Activated gamma-delta T cell treated with Interleukin-2 at 50 U/mL for 16 hours (primary cell): Measurements from ENCODE around the gene AGO3.

Experiments
- DNase-seq: peaks from one replicate; pipeline ENCODE4 v3.0.0-alpha.2; 2020

Gene AGO3

DNA sequence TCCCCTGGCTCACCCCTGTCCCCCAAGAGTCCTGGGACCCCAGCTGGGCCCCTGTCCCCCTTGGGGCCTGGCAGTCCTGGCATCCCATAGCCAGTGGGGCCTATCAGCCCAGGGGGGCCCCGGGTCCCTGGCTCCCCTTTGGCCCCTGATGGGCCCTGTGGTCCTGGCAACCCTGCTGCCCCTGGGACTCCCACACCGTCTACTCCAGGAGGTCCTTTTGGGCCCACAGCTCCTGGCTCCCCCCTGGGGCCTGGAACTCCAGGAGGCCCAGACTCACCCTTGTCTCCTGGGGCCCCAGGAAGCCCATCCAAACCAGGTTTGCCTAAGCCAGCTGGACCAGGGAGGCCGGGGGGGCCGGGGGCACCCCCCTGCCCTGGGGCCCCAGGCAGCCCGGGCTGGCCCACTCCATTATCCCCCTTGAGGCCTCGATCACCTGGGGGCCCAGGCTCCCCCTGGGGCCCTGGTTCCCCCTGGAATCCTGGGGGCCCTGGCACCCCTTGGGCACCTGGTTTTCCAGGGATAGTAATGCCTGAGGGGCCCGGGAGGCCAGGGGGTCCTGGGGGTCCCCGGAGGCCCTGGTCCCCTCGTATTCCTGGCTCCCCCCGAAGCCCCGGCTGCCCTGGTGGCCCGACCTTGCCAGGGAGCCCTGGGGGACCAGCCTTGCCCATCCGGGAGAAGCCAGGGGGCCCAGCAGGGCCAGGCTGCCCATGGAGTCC lies 167.9 kb downstream of the AGO3 start:
- no peak for DNase-seq

DNA sequence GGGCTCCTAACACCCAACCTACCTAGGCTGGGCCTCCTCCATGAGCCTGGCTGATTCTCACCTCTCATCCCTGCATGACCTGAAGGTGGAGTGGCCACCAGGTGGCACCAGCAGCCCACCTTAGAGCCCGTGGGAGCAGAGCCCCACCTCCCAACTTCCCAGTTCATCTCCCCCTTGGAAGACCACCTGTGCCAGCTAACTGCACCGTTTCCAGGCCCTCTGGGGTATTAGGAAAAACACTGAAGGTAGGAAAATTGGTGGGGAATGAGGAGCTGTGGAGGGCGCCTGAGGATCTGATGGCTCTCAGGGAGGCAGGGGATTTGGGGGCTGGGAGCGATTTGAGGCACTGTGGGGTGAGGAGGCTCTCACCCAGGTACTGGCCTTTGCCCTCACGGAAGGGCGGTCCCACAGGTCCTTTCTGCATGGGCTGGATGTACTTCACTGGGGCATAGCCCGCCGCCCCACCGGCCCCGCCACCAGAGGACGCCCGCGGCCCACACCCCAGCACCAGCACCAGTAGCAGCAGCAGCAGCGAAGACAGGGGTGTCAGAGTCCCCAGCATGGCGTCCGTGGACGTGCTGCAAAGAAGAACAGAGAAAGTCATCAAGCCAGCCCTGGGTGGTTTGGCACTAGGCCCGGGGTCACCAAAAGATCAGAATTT lies 168.9 kb downstream of the AGO3 start:
- DNase-seq = peak; percentile 75

DNA sequence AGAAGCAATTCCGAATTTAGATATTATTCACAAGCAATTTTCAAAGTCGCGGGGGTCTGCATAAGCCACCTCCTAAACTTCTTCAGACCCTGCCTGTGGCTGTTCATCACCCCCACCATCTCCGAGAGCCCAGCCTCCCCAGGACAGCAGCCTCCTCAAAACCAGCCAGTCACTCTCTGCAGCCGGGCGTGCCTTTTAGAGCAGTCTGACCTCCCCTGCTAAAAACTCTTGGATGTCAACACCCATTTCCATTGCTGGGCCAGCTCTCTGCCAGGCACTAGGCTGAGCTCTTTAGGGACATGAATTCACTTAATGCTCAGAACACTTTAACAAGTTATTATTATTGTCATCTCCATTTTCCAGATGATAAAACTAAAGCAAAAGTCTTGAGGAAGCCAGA lies 169.5 kb downstream of the AGO3 start:
- DNase-seq = no peak

DNA sequence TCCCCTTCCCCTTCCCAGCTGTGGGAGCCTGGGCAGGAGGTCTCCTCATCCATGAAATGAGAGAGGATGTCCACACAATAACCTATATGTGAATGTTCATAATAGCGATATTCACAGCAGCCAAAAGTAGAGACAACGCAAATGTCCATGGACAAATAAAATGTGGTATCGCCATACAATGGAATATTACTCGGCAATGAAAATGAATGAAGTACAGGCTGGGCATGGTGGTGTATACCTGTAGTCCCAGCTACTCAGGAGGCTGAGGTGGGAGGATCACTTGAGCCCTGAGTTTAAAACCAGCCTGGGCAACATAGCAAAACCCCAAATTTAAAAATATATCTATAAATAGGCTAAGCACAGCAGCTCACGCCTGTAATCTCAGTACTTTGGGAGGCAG lies 170.6 kb downstream of the AGO3 start:
- DNase-seq = no peak

DNA sequence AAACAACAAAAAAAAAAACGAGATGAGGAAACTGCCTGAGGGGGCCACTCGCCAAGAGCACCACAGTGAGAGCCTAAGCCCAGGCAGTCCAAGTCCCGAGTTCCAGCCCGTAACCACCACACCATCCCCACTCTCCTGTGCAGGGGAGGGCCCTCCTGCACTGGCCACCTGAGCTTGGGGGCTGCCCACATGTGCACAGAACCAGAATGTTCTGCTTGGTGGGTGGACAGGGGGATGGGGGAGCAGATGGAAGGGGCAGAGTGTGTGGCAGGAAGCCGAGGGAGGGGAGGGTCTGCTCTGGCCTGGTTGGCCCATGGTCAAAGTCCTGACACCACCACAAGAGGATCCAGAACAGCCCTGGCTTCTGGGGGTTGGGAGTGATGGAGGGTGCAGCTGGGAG lies 175.4 kb downstream of the AGO3 start:
- no peak for DNase-seq

DNA sequence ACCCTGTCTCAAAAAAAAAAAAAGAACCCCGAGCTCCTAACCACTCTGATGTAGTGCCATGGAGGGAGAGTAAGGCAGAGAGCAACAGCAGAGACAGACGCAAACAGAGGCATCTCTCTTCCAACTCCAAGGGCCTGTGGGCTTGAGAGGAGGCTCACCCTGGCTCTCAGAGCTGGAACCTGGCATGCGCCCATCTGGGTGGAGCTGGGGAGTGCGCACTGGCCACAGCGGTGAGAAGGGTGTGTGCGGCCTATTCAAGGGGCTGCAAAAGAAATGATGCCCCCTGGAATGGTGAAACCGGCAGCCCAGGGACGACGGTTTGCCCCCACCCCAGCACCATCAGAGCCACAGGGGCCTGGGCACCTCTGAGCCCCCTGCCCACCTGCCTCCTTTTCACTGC lies 176.5 kb downstream of the AGO3 start:
- no peak for DNase-seq

DNA sequence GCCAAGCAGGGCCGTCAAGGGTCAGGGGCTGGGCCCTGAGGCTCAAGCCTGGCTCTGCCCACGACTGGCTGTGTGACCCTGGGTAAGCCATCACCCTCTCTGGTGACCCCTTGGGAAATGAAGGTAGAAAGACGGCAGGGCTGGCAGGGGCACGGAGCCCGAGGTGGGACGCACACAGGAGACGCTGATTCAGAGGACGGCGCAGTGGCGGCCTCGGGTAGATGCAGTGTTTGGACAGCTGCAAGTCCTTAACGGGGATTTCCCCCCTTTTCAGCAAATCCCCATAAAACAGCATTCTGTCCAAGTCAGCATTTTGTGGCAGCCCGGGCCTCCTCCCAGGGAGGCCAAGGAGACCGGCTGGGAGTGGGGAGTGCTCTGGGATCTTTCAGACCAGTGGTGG lies 177.4 kb downstream of the AGO3 start:
- DNase-seq = no peak

DNA sequence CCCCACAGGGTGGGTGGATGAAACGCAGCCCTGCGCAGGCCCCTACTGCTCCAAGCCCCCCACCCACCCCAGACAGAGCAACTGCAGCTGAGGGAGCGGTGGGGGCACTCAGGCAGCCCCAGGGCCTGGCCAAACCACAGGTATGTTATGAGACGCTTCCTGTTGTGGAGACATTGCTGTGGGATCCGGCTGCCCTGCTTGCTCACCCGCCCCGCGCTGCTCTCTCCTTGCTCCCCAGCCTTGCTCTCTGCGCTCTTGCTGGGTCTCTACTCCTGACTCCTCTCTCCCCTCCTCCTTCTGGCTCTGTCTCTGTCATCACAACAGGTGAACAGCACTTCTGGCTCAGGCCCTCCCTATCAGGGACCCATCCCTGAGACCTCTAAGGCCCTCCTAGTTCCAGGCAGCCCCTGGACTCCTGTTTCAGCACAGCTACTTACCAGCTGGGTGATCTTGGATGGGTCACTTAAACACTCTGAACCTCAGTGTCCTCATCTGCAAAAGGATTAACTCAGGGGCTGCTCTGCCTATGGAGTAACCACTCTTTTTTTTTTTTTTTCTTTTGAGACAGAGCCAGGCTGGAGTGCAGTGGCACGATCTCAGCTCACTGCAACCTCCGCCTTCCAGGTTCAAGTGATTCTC lies 178.3 kb downstream of the AGO3 start:
- DNase-seq = peak; percentile 59

DNA sequence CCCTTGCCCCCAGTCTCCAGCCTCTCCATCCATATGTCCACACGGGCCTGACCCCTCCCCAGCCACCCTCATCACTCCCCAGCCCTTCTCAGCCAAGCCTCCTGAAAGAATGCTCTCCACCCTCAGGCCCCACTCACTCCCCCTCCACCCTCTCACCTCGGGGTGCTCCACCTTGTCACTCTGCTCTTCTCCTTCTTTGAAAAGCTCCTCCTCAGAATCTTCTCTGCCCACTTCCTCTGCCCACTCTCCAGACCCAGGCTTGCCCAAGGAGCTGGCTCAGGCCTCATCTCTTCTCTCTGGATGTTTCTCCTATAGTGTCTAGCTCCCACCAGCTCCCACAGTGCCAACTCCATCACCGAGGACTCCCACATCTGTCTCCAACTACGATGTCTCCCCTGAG lies 180.2 kb downstream of the AGO3 start:
- no peak for DNase-seq

DNA sequence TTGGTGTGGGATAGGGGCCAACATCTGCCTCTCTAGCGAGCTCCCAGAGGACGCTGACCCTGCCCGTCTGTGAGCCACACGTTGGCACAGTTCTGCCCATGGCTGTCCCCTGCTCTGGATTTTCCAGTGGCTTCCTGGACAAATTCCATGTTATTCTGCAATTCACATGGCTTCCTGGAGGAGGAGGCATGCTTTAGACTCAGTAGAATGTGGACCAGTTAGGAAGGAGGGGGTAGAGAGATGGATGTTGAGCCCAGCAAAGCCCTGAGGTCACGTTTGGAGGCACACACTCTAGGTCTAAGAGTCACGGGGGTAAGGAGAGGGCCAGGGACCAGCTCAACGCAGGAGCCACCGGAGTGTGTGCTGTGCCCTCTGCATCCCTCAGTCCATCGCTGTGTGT lies 181.9 kb downstream of the AGO3 start:
- DNase-seq = no peak

DNA sequence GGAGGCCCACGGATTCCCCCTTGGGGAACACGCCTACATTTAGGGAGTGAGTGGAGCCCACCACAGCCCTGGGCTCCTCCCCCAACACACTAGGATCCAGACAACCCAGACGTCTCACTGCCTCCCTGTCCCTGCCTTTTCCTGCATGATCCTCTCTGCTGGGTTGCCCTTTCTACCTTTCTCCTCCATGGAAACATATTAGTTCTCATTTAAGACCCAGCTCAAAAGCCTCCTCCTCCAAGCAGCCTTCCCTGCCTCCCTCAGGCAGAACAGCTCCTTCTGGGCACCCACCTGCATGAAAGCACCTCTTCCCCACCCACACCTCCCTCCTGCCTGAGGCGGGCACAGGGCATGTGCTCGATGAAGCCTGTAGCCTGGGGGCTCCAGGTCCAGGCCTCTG lies 183.5 kb downstream of the AGO3 start:
- DNase-seq = no peak

DNA sequence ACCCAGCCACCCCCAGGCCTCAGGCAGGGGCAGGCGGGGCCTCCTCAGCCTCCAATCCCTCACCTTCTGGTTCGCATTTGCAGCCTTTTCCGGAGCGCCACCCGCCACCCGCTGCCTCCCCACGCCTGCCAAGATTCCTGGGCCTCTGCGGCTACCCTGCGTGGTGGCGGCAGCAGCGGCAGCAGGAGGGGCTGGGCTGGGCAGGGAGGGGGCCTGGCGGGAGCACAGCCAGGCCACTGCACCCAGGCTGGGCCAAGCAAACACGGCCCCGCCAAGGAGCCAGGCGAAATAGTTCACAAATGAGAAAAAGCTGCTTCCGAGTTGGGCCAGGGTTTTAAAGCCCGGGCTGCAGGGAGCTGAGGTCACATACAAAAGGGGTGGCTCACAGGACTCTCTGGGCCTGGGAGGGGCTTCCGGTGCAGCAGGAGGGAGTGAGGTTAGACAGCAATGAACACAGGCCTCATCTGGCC lies 184.3 kb downstream of the AGO3 start:
- no peak for DNase-seq

DNA sequence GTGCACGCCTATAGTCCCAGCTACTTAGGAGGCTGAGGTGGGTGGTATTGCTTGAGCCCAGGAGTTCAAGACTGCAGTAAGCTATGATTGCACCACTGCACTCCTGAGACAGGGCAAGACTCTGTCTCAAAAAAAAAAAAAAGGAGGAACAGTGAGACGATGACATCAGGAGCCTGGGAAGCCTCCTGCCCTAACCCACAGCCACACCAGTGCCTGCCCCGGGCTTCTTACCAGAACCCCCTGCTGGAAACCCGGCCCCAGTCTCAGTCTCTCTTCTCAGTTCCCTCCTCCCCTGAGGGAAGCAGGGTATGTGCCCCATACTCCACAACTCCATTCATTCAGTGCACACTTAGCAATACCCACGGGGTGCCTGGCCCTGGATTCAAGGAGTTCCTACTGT lies 185.0 kb downstream of the AGO3 start:
- no peak for DNase-seq

DNA sequence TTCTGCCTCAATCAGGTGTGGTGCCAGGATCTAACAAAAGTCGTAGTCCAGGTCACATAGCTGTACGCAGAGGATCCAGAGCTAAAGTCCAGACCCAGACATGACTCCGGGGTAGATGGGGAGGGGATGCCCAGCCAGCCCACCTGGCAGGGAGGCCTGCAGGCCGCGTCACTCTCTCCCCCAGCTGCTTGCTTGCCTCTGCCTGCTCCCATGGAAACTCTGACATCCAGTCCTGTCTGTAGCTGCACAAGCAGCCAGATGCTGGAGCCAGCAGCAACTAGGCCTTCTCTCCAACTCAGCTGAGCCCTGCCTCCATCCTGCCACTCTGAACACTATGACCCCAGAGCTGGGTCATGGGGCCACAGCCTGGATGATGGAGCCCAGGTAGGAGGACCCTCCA lies 186.0 kb downstream of the AGO3 start:
- no peak for DNase-seq

DNA sequence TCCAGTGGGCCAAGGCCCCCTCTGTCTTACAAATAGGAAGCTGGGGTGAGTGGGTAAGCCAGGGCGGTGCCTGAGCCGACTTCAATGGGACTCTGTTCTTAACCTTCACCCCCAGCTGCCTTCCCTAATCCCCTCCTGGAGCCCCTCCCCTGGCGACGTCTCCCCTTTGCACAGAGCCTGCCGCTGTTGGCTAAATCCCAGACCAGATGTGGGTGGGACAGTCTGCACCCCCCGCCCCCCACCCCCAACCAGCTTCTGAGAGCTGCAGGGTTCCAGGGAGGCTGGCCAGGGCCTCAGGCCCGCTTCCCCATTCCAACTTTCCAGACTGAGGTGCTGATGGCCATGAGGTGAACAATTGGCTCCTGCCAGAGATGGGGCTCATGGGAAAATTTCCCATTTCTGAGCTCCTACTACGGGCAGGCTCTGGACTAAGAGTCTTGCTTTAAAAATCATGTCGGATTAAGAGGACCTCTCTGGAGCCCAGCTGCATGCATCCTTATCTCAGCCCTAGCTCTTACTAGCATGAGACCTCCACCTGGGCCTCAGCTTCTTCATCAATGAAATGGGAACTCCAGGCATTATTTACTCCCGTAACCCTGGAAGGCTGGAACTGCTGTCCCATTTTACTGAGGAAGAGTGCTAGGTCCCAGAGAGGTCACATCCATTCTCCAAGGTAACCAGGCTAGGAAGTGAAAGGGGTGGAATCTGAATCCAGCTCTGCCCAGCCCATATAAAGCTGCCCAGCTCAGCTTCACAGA lies 187.7 kb downstream of the AGO3 start:
- DNase-seq = no peak

DNA sequence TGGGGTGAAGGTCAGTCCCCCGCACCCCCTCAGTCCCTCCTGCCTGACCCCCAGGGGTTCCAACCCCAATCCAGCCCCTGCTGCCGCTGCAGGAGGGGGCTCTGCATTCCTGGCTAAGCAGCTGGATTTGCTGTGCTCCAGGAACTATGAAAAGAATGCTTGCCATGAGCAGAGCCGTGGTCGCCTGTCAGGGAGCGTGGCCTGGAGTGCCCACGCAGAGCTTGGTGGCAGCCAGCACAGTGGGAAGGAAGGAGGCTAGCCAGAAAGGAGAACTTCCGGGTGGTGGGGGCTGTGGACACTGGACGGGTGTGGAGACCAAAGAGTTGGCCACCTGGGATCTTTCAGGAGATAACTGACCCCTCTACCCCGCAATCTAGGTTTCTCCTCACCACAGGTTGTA lies 188.6 kb downstream of the AGO3 start:
- DNase-seq = no peak
